ENCODE measurements around the gene APBB1IP. TPM values are rescaled to one million over a fixed set of nuclear protein-coding genes. Genes with fewer than 3 reads are reported as not detected.
"Not testable (repeated sequence)": the region's sequence is repeated elsewhere in the genome, so short reads cannot be mapped to it uniquely, and the experiment has no call there.

APBB1IP gene
- total RNA-seq, 2 donors from 2014 or later, result 2.3 to 4.0 TPM

DNA sequence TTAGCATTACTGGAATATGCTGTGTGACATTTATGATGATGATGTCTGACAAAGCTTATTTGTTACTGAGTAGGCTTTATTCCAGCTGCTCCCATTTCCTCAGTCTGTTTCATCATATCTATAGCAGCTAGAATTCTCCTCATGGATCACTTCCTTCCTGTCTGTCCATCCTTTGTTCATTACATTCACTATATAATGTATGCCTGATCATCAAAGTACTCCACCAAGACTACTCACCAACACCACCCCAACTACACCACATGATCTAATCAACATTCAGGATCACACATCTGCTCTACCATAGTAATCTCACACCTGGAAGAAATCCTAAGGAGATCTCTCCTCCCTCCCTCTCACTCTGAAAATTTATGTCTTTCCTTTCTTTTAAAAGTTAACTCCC lies 61.3 kb downstream of the APBB1IP start:
- H3K9me3 ChIP-seq, result no peaks in the 10 kb centered on the region
- no peaks in the 10 kb centered on the region for H3K36me3 ChIP-seq (replicated peaks in 1 of 2; ENCODE audit: insufficient read depth in 1 of 2, low read depth in 2 of 2)
- TF ChIP-seq POLR2A (IDR thresholded peaks at IDR 0.05), result no peak
- TF ChIP-seq, protein P1, sequence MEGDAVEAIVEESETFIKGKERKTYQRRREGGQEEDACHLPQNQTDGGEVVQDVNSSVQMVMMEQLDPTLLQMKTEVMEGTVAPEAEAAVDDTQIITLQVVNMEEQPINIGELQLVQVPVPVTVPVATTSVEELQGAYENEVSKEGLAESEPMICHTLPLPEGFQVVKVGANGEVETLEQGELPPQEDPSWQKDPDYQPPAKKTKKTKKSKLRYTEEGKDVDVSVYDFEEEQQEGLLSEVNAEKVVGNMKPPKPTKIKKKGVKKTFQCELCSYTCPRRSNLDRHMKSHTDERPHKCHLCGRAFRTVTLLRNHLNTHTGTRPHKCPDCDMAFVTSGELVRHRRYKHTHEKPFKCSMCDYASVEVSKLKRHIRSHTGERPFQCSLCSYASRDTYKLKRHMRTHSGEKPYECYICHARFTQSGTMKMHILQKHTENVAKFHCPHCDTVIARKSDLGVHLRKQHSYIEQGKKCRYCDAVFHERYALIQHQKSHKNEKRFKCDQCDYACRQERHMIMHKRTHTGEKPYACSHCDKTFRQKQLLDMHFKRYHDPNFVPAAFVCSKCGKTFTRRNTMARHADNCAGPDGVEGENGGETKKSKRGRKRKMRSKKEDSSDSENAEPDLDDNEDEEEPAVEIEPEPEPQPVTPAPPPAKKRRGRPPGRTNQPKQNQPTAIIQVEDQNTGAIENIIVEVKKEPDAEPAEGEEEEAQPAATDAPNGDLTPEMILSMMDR (IDR thresholded peaks at IDR 0.05), result no peak
- H3K4me3 ChIP-seq, result no peak overlapping the region
- no peak for ATAC-seq
- intact Hi-C loops (cut with DNase I), result no loop called here
- no peaks in the 10 kb centered on the region for H3K4me1 ChIP-seq
- no peak overlapping the region for H3K27ac ChIP-seq
- no peaks in the 10 kb centered on the region for H3K27me3 ChIP-seq
- no peak for DNase-seq

DNA sequence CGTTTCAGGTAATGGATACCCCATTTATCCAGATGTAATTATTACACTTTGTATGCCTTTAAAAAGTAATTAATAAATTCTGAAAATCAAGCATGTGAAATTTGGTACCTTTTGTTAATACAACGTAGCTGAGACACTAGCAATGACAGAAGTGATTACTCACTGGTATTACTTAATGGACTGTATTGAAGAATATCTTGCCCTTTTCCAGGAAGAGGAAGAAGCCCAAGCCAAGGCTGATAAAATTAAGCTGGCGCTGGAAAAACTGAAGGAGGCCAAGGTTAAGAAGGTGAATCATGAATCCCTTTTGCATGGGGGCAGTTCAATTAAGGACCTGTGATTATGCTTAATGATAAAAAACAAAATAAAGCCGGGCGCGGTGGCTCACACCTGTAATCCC lies 64.8 kb downstream of the APBB1IP start:
- Histone ChIP-seq H3K4me1 (no peaks in the 10 kb centered on the region), H3K9me3 (no peaks in the 10 kb centered on the region), H3K27ac (no peak overlapping the region), H3K36me3 (replicated peaks in 1 of 2; ENCODE audit: insufficient read depth in 1 of 2, low read depth in 2 of 2) (no peaks in the 10 kb centered on the region), H3K4me3 (no peak overlapping the region), H3K27me3 (no peaks in the 10 kb centered on the region)
- intact Hi-C loops (cut with DNase I), result no loop called here
- no peak for DNase-seq
- no peak for ATAC-seq
- TF ChIP-seq POLR2A (IDR thresholded peaks at IDR 0.05), result no peak
- 69 to 77% methylated on average over 6 of the region's 6 CpGs for WGBS, 2 donors

DNA sequence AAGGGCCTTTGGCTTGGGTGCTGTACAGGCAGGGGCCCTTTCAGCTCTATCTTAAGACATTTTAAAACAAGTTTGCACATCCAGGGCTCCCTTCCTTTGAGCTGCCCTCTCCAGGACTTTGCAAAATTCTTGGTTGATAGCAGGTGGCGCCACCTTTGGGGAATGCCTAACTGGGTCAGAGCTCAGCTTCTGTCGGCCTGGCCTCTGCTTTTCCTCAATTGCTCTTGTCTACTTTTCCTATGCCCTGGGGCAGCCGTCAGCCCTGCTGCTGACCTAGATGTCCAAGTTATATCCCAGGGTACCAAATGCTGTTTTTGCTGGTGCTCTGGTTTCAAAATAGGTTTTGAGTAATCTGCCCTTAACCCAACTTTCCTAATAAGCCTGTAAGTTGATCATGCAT lies 65.8 kb downstream of the APBB1IP start:
- H3K27ac ChIP-seq, result no peak overlapping the region
- TF ChIP-seq POLR2A (IDR thresholded peaks at IDR 0.05), result no peak
- TF ChIP-seq, protein P1 (IDR thresholded peaks at IDR 0.05), result no peak
- H3K4me1 ChIP-seq, result no peaks in the 10 kb centered on the region
- no peaks in the 10 kb centered on the region for H3K36me3 ChIP-seq (replicated peaks in 1 of 2; ENCODE audit: insufficient read depth in 1 of 2, low read depth in 2 of 2)
- 44 to 53% methylated on average over 3 of the region's 3 CpGs for WGBS, 2 donors
- intact Hi-C loops (cut with DNase I), result no loop called here
- no peaks in the 10 kb centered on the region for H3K27me3 ChIP-seq
- H3K9me3 ChIP-seq, result no peaks in the 10 kb centered on the region
- DNase-seq, result no peak
- no peak for ATAC-seq
- no peak overlapping the region for H3K4me3 ChIP-seq

DNA sequence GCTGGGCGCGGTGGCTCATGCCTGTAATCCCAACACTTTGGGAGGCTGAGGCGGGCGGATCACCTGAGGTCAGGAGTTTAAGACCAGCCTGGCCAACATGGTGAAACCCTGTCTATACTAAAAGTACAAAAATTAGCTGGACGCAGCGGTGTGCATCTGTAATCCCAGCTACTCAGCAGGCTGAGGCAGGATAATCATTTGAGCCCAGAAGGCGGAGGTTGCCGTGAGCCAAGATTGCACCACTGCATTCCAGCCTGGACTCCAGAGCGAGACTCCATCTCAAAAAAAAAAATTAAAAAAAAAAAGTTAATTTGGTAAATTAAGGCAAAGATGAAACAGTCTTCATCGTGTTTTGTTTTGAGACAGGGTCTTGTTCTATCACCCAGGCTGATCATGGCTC lies 66.3 kb downstream of the APBB1IP start:
- H3K27me3 ChIP-seq; H3K36me3 ChIP-seq (replicated peaks in 1 of 2; ENCODE audit: insufficient read depth in 1 of 2, low read depth in 2 of 2); H3K4me3 ChIP-seq; DNase-seq; intact Hi-C loops (cut with DNase I); H3K27ac ChIP-seq; H3K9me3 ChIP-seq; H3K4me1 ChIP-seq; ATAC-seq: not testable (repeated sequence)
- WGBS, 2 donors, result 86 to 87% methylated on average over 7 to 10 of the region's 10 CpGs

DNA sequence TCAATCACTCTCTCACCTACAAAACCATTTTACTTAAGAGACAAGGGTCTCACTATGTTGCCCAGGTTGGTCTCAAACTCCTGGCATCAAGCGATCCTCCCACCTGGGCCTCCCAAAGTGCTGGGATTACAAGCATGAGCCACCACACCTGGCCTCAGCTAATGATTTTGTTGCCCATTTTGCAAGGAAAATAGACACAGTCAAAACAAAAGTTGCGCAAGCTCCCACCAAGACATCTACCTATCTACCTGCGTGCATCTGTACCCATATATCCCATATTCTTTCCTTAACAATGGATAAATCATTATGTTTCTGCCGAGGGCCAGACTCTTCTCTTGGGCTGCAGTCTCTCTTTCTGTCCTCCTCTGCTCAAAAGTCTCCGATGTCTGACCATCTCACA lies 67.3 kb downstream of the APBB1IP start:
- Histone ChIP-seq H3K9me3 (no peaks in the 10 kb centered on the region), H3K36me3 (replicated peaks in 1 of 2; ENCODE audit: insufficient read depth in 1 of 2, low read depth in 2 of 2) (no peaks in the 10 kb centered on the region), H3K27ac (no peak overlapping the region), H3K4me1 (no peaks in the 10 kb centered on the region), H3K4me3 (no peak overlapping the region), H3K27me3 (no peaks in the 10 kb centered on the region)
- no peak for TF ChIP-seq POLR2A (IDR thresholded peaks at IDR 0.05)
- intact Hi-C loops (cut with DNase I), result no loop called here
- DNase-seq (no peak), ATAC-seq (no peak)
- 72 to 75% methylated on average over 5 of the region's 5 CpGs for WGBS, 2 donors

DNA sequence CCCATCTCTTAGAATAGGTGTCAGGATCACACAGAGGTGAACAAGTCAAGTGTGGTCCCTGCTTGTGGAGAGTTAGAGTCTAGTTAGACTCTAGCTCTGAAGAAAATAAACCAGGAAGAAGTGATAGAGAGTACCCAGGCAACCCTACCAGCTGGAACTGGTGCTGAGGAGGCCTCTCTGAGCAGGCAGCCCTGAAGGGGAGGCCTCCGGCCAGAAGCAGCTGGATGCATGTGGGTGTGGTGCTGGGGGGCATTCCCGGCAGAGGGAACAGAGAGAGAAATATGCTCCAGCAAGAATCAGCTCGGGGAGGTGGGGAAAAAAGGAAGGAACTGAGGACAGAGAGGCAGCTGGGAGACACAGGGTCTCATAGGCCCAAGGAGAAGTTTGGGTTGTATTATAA lies 68.6 kb downstream of the APBB1IP start:
- TF ChIP-seq POLR2A (IDR thresholded peaks at IDR 0.05), result no peak
- TF ChIP-seq, protein P1 (IDR thresholded peaks at IDR 0.05), result no peak
- 52 to 80% methylated on average over 3 of the region's 3 CpGs for WGBS, 2 donors
- no peaks in the 10 kb centered on the region for H3K27me3 ChIP-seq
- intact Hi-C loops (cut with DNase I), result no loop called here
- no peak for ATAC-seq
- no peak overlapping the region for H3K27ac ChIP-seq
- H3K4me1 ChIP-seq, result no peaks in the 10 kb centered on the region
- DNase-seq, result no peak
- H3K36me3 ChIP-seq (replicated peaks in 1 of 2; ENCODE audit: insufficient read depth in 1 of 2, low read depth in 2 of 2), result no peaks in the 10 kb centered on the region
- H3K4me3 ChIP-seq, result no peak overlapping the region
- no peaks in the 10 kb centered on the region for H3K9me3 ChIP-seq
